H9 (cell line): ENCODE measurements around the gene IQCE. TPM values are rescaled to one million over a fixed set of nuclear protein-coding genes. Genes with fewer than 3 reads are reported as not detected.

Experiments
- DNase-seq: peaks from one replicate; pipeline ENCODE4 v3.0.0-alpha.2; 2017
- H2AFZ ChIP-seq: one replicate; pipeline ENCODE4 v1.6.1; 2013; ENCODE audit warnings: mild to moderate bottlenecking, low read length, control low read depth, moderate library complexity
- H2AK5ac ChIP-seq: 2 replicates; pipeline ENCODE4 v1.6.1; 2013; ENCODE audit warnings: low read length, control low read depth, mixed read lengths; ENCODE audit not compliant: insufficient read length
- H2BK120ac ChIP-seq: one replicate; pipeline ENCODE4 v1.6.1; 2013; ENCODE audit warnings: low read depth, mild to moderate bottlenecking, low read length, control low read depth, inconsistent platforms; ENCODE audit not compliant: poor library complexity, severe bottlenecking
- H2BK12ac ChIP-seq: 2 replicates; pipeline ENCODE4 v1.6.1; 2013; ENCODE audit warnings: low read length, control low read depth, mixed read lengths, low read depth; ENCODE audit not compliant: insufficient read length
- H2BK15ac ChIP-seq: 2 replicates; pipeline ENCODE4 v1.6.1; 2013; ENCODE audit warnings: low read depth, low read length, control low read depth
- H2BK20ac ChIP-seq: one replicate; pipeline ENCODE4 v1.6.1; 2013; ENCODE audit warnings: low read depth, mild to moderate bottlenecking, low read length, control low read depth, inconsistent platforms; ENCODE audit not compliant: poor library complexity, severe bottlenecking
- H2BK5ac ChIP-seq: 2 replicates; pipeline ENCODE4 v1.6.1; 2013; ENCODE audit warnings: low read length, control low read depth, mixed read lengths; ENCODE audit not compliant: insufficient read length
- H3K14ac ChIP-seq: 2 replicates; pipeline ENCODE4 v1.6.1; 2013; ENCODE audit warnings: low read length, control low read depth; ENCODE audit not compliant: insufficient read depth
- H3K18ac ChIP-seq: 2 replicates; pipeline ENCODE4 v1.6.1; 2013; ENCODE audit warnings: low read depth, mild to moderate bottlenecking, mixed read lengths, low read length, control low read depth; ENCODE audit not compliant: insufficient read length
- H3K23ac ChIP-seq: 2 replicates; pipeline ENCODE4 v1.6.1; 2013; ENCODE audit warnings: low read length, control low read depth, mixed read lengths, low read depth; ENCODE audit not compliant: insufficient read length
- H3K23me2 ChIP-seq: 2 replicates; pipeline ENCODE4 v1.6.1; 2013; ENCODE audit warnings: low read depth, mild to moderate bottlenecking, mixed read lengths, low read length, control low read depth; ENCODE audit not compliant: insufficient read length, poor library complexity, severe bottlenecking
- H3K27ac ChIP-seq: 2 replicates; pipeline ENCODE4 v1.5.1; 2013; ENCODE audit warnings: low read length, control low read depth, mixed read lengths, low read depth; ENCODE audit not compliant: insufficient read length
- H3K27me3 ChIP-seq: 2 replicates; pipeline ENCODE4 v1.6.1; 2013; ENCODE audit warnings: low read length, control low read depth, inconsistent platforms; ENCODE audit not compliant: insufficient read depth
- H3K4ac ChIP-seq: 2 replicates; pipeline ENCODE4 v1.6.1; 2013; ENCODE audit warnings: low read depth, mild to moderate bottlenecking, control low read depth, inconsistent platforms, low read length, moderate library complexity
- H3K4me1 ChIP-seq: 2 replicates; pipeline ENCODE4 v1.6.1; 2013; ENCODE audit warnings: low read length, control low read depth, inconsistent platforms; ENCODE audit not compliant: insufficient read depth
- H3K4me2 ChIP-seq: 2 replicates; pipeline ENCODE4 v1.6.1; 2013; ENCODE audit warnings: low read length, control low read depth, mixed read lengths; ENCODE audit not compliant: insufficient read length, insufficient read depth
- H3K56ac ChIP-seq: 2 replicates; pipeline ENCODE4 v1.6.1; 2013; ENCODE audit warnings: low read depth, mild to moderate bottlenecking, mixed read lengths, low read length, control low read depth; ENCODE audit not compliant: insufficient read length
- H3K79me1 ChIP-seq: 2 replicates; pipeline ENCODE4 v1.6.1; 2013; ENCODE audit warnings: low read depth, mild to moderate bottlenecking, moderate library complexity, low read length, control low read depth, inconsistent platforms; ENCODE audit not compliant: insufficient read depth, poor library complexity, severe bottlenecking
- H3K79me2 ChIP-seq: 2 replicates; pipeline ENCODE4 v1.6.1; 2013; ENCODE audit warnings: low read length, control low read depth, inconsistent platforms; ENCODE audit not compliant: insufficient read depth
- H3K9ac ChIP-seq: 2 replicates; pipeline ENCODE4 v1.6.1; 2013; ENCODE audit warnings: low read length, control low read depth, mixed read lengths; ENCODE audit not compliant: insufficient read length; ENCODE audit errors: extremely low read depth
- H3K9me3 ChIP-seq: one replicate; pipeline ENCODE4 v1.6.1; 2013; ENCODE audit warnings: low read depth, low read length, inconsistent platforms; ENCODE audit not compliant: control insufficient read depth
- H3T11ph ChIP-seq: one replicate; pipeline ENCODE4 v1.6.1; 2013; ENCODE audit warnings: mild to moderate bottlenecking, low read length, control low read depth, inconsistent platforms
- H4K20me1 ChIP-seq: one replicate; pipeline ENCODE4 v1.6.1; 2013; ENCODE audit not compliant: control insufficient read depth, insufficient read length, insufficient read depth
- H4K5ac ChIP-seq: 2 replicates; pipeline ENCODE4 v1.6.1; 2013; ENCODE audit warnings: low read depth, mild to moderate bottlenecking, mixed read lengths, low read length, control low read depth; ENCODE audit not compliant: insufficient read length
- H4K8ac ChIP-seq: replicated peaks from 2 replicates; pipeline ENCODE4 v1.6.1; 2013; ENCODE audit warnings: low read length, control low read depth, mixed read lengths, low read depth; ENCODE audit not compliant: insufficient read length
- H4K91ac ChIP-seq: 2 replicates; pipeline ENCODE4 v1.6.1; 2013; ENCODE audit warnings: low read depth, mild to moderate bottlenecking, moderate library complexity, mixed read lengths, low read length, control low read depth; ENCODE audit not compliant: insufficient read length
- H3K27ac Mint-ChIP-seq, 3 experiments: 2 replicates in 2 of 3; 3 replicates in 1 of 3; pipeline ENCODE4 v1.8.0; 2020 to 2021; ENCODE audit warnings: mixed read lengths in 3 of 3, mild to moderate bottlenecking in 1 of 3, moderate library complexity in 1 of 3
- H3K27me3 Mint-ChIP-seq: 2 replicates; pipeline ENCODE4 v1.8.0; 2021; ENCODE audit warnings: low read depth, mild to moderate bottlenecking, moderate library complexity, mixed read lengths
- H3K36me3 Mint-ChIP-seq, 3 experiments: 2 replicates in 2 of 3; 3 replicates in 1 of 3; pipeline ENCODE4 v1.8.0; 2020 to 2021; ENCODE audit warnings: low read depth in 3 of 3, mixed read lengths in 3 of 3; ENCODE audit not compliant: insufficient read depth in 1 of 3
- H3K4me1 Mint-ChIP-seq, 2 experiments: 2 replicates each; pipeline ENCODE4 v1.8.0; 2020; ENCODE audit warnings: mixed read lengths in 2 of 2
- H3K4me3 Mint-ChIP-seq, 2 experiments: 2 replicates in 1 of 2; 3 replicates in 1 of 2; pipeline ENCODE4 v1.8.0; 2020 to 2021; ENCODE audit warnings: mild to moderate bottlenecking in 2 of 2, mixed read lengths in 2 of 2, moderate library complexity in 1 of 2
- H3K9me3 Mint-ChIP-seq, 2 experiments: 2 replicates in 1 of 2; 3 replicates in 1 of 2; pipeline ENCODE4 v1.8.0; 2020; ENCODE audit warnings: mild to moderate bottlenecking in 2 of 2, mixed read lengths in 2 of 2, moderate library complexity in 1 of 2
- CTCF ChIP-seq: fragments of 200-600 bp; sonication (generic); conservative IDR thresholded peaks from 3 replicates; pipeline ENCODE4 v1.8.0; 2021; ENCODE audit warnings: antibody characterized with exemption, mild to moderate bottlenecking
- WGBS: extraction: QIAGEN DNeasy Blood & Tissue Kit; methylation state at CpG from one replicate; pipeline ENCODE4 v1.1.7; 2013; ENCODE audit warnings: missing lambda C conversion rate, low lambda C conversion rate, mixed read lengths; ENCODE audit not compliant: insufficient read length; ENCODE audit errors: extremely low coverage; 5-methylcytosine and 5-hydroxymethylcytosine counted together
- total RNA-seq: library from RNA; stranded (reverse); gene quantifications from 2 replicates; pipeline ENCODE4 v1.2.1, GENCODE V29; 2021

The IQCE gene
- total RNA-seq, 1 experiment from 2014 or later: 7.0 TPM

GRCh38 chr7:2619116-2619515 lies 60.3 kb downstream of the IQCE start:
- H3K27me3 ChIP-seq: no peaks in the 10 kb centered on the region
- DNase-seq: no peak
- H3K14ac ChIP-seq: no peak overlapping the region
- no peak overlapping the region for H3K56ac ChIP-seq
- no CpG with 5 or more reads among the region's 9 CpGs for WGBS
- no peak overlapping the region for H3K27ac ChIP-seq
- no peak overlapping the region for H3K23ac ChIP-seq
- no peak overlapping the region for H3T11ph ChIP-seq
- no peaks in the 10 kb centered on the region for H4K20me1 ChIP-seq
- H3K79me2 ChIP-seq: no peaks in the 10 kb centered on the region
- no peak overlapping the region for H3K4ac ChIP-seq
- H3K9me3 Mint-ChIP-seq: no peaks in the 10 kb centered on the region; a peak in 2 of 5 replicates
- H2AFZ ChIP-seq: no peak overlapping the region
- no peak overlapping the region for H3K27ac Mint-ChIP-seq
- no peak overlapping the region for H3K18ac ChIP-seq
- H3K4me3 Mint-ChIP-seq: no peak overlapping the region
- no peak overlapping the region for H3K9ac ChIP-seq
- no peak overlapping the region for H2BK20ac ChIP-seq
- no peak overlapping the region for H3K4me2 ChIP-seq
- H3K23me2 ChIP-seq: no peaks in the 10 kb centered on the region
- no peak overlapping the region for H2BK15ac ChIP-seq
- H2BK120ac ChIP-seq: no peak overlapping the region
- no peaks in the 10 kb centered on the region for H3K36me3 Mint-ChIP-seq
- no peaks in the 10 kb centered on the region for H3K9me3 ChIP-seq
- H4K8ac ChIP-seq: no peak overlapping the region
- peaks cover 9% of the 10 kb centered on the region; the same call in 1 of the 2 replicates for H3K4me1 ChIP-seq
- H2BK5ac ChIP-seq: no peak overlapping the region
- no peak overlapping the region for H2BK12ac ChIP-seq
- no peak for TF ChIP-seq CTCF
- H3K79me1 ChIP-seq: no peaks in the 10 kb centered on the region
- H3K27me3 Mint-ChIP-seq: peaks cover 4% of the 10 kb centered on the region
- H4K5ac ChIP-seq: no peak overlapping the region
- H3K4me1 Mint-ChIP-seq: peaks cover 24 to 40% of the 10 kb centered on the region in 2 experiments
- no peak overlapping the region for H4K91ac ChIP-seq
- no peak overlapping the region for H2AK5ac ChIP-seq
